NCI-H345 treated with DMSO at 0.1 percent for 48 hours (cell line): ENCODE measurements around the gene PPM1D.
"Not testable (repeated sequence)": the region's sequence is repeated elsewhere in the genome, so short reads cannot be mapped to it uniquely, and the experiment has no call there.

Experiments used
- DNase-seq: peaks from one replicate; lab custom pipeline; 2025; ENCODE audit not compliant: unreplicated experiment; lab: John Stamatoyannopoulos, UW

The PPM1D gene

DNA sequence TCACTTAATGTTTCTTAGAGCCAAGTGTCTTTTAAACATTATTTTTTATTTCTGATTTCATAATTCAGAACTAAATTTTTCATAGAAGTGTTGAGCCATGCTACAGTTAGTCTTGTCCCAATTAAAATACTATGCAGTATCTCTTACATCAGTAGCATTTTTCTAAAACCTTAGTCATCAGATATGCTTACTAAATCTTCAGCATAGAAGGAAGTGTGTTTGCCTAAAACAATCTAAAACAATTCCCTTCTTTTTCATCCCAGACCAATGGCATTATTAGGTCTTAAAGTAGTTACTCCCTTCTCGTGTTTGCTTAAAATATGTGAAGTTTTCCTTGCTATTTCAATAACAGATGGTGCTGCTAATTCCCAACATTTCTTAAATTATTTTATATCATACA, 64.0 kb downstream of the PPM1D start:
- DNase-seq = no peak

DNA sequence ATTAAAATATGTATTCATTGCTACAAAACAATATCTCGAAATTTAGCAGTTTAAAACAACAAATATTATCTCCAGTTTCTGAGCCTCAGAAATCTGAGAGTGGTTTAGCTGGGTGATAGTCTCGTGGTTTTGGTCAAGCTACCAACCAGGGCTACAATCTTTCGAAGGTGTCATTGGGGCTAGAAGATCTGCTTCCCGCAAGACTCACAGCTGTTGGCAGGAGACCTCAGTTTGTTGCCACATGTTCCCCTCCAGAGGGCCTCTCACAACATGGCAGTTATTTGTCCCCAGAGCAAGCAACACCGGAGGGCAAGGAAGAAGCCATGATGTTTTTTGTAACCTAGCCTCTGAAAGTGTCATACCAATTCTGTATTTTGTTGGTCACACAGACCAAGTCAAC, 65.6 kb downstream of the PPM1D start:
- DNase-seq = no peak

DNA sequence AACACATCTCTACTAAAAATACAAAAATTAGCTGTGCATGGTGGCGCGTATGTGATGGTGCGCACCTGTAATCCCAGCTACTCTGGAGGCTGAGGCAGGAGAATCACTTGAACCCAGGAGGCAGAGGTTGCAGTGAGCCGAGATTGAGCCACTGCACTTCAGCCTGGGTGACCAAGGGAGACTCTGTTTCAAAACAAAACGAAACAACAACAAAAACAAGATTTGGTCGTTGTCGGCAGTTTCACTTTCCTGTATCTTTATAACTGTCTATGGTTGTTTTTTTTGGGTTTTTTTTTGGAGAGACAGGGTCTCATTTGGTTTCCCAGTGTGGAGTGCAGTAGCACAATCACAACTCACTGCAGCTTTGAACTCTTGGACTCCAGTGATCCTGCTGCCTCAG, 68.7 kb downstream of the PPM1D start:
- not testable (repeated sequence) for DNase-seq

DNA sequence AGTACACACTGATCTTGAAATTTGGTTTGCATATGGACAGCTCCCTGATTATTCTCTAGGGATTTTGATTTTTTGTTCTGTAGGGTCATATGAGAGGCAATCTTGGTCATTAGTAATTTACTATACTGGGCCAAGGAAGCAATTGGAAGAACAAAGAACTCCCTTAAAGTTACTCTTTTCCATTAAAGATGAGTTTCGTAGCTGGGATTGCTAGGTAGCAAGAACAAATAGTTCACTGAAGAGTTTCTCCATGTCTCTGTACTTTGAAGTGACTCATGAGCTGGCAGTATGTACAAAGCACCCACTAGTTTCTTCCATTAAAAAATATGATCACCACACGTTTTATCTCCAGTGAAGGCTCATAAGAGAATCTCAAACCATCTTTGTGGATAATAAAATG, 71.5 kb downstream of the PPM1D start:
- no peak for DNase-seq

DNA sequence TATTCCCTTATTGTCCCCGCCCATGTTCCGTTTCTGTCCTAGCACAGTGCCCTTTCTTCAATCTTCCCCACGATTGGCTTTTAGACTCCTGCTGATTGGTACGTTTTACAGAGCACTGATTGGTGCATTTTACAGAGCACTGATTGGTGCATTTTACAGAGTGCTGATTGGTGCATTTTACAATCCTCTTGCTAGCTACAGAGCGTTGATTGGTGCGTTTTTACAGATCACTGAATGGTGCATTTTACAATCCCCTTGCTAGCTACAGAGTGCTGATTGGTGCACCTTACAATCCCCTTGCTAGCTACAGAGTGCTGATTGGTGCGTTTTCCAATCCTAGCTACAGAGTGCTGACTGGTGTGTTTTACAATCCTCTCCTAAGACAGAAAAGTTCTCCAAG, 74.6 kb downstream of the PPM1D start:
- not testable (repeated sequence) for DNase-seq

DNA sequence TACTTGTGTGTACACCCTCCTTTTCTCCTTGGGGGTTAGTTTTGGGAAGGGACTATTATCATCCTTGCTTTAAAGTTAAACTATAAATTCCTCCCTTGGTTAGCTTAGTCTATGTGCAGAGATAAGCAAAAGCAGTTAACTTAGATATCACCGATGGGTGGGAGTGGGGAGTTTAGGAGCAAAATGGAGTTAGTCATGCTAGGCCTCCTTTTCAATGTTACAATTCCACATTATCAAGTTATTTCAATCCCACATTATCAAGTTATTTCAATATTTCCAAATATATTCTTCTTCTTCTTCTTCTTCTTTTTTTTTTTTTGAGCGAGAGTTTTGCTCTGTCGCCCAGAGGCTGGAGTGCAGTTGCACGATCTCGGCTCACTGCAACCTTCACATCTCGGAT, 76.0 kb downstream of the PPM1D start:
- no peak for DNase-seq

DNA sequence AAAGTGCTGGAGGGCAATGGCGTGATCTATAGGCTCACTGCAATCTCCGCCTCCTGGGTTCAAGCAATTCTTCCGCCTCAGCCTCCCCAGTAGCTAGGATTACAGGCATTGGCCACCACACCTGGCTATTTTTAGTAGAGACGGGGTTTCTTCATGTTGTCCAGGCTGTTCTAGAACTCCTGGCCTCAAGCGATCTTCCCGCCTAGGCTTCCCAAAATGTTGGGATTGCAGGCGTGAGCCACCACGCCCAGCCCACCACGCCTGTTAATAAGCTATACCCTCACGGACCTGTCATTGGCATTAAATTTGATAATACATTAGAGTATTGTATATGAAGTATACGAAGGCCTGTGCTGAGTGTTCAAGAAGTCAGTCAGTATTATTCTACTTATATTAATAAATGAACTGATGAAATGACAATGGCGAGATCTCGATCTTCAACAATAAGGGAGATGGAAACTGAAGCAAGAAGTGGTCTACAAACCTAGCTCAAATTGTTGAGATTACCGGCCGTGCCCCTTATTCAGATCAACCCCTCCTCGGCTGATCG, 76.8 kb downstream of the PPM1D start:
- no peak for DNase-seq

DNA sequence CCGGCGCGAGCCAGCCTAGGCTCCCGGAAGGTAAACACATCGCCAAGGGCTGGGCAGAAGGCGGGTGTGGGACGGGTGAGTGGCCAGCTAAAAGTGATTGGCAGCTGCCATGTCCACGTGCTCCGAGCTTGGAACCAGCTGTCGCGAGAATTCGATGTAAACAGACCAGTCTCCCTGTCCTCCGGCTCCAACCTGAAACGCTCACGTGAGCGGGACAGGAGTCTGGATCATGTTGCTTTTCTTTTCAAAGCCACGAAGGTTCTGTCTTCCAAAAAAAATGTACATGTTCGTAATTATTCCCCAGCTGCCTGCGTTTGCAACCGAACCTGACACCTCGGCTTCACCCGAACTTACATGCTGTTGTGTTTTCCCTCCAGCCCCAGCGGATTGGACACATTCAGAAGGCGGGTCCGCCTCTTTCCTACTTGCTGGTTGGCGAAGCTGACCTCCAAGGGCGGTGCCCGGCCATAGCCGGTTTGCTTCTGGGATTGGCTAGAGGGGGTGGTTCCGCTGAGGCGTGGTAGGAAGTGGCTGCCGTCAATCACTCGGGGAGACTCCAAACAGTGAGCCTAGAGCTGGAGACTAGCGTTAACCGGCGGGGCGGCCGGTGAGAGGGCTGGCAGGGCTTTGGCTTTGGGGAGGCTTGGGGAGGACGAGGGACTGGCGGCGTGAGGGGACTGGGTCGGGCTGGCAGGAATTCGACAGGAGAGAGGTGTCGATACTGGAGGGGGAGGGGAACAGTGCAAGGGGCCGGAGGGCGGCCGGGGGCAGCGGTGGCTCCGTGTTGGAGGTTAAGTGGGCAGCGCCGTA, 77.5 kb downstream of the PPM1D start, which contains the start of gene BCAS3:
Gene BCAS3, plus strand, starts transcription at position 544 of the 810 bp plus-strand sequence.
- DNase-seq = peak; percentile 99

DNA sequence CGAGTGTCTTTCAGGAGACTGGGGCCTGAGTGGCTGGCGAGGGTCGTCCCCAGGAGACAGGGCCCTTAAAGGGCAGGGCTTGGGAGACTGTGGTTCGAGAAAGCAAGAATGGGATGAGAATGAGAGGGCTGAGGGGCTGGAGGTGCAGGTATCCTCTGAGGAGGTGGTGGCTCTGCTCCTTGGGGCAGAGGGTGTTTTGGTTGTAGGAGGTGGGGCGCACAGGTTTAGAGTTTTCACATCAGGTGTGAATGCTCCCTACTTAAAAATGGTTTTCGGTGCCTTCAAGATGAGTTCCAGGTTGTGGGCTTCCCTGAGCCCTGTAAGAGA, 78.1 kb downstream of the PPM1D start:
- DNase-seq = no peak

DNA sequence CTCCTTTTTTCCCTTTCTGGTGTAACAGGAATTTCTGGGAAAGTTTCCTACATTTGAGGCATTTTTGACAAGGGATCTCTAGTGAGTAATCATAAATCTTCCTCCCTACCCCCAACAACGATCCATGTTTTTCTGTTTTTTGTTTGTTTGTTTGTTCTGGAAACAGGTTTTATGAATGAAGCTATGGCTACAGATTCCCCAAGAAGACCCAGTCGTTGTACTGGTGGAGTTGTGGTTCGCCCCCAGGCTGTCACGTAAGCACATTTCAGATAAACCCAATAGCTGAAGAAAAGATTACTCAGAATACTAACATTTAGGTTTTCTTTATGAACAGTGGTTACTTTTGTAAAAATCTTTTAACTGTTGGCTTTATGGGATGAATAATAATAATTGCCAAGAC, 79.3 kb downstream of the PPM1D start:
- DNase-seq = no peak

DNA sequence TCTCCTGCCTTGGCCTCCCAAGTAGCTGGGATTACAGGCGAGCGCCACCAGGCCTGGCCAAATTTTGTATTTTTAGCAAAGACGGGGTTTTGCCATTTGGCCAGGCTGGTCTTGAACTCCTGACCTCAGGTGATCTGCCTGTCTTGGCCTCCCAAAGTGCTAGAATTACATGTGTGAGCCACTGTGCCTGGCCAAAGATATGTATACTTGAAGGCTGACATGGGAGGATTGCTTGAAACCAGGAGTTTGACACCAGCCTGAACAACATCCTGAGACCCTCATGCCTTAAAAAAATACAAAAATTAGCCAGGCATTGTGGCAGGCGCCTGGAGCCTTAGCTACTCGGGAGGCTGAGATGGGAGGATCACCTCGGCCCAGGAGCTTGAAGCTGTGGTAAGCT, 80.8 kb downstream of the PPM1D start:
- no peak for DNase-seq

DNA sequence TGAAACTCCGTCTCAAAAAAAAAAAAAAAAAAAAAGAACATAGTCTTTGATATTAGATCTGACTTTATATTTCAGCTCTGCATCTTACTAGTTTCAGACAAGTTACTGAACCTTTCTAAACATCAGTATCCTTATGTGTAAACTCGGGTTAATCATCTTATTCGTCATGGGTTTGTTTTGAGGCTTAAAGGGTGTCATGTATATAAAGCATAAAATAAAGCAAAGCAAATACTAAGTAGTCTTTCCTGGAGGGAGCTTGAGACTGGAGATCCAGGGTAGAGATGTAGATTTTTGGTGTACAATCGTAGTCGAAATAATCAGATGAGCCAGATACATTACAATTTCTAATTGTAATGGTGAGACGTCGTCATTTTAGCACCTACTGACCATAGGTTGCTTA, 85.4 kb downstream of the PPM1D start:
- no peak for DNase-seq

DNA sequence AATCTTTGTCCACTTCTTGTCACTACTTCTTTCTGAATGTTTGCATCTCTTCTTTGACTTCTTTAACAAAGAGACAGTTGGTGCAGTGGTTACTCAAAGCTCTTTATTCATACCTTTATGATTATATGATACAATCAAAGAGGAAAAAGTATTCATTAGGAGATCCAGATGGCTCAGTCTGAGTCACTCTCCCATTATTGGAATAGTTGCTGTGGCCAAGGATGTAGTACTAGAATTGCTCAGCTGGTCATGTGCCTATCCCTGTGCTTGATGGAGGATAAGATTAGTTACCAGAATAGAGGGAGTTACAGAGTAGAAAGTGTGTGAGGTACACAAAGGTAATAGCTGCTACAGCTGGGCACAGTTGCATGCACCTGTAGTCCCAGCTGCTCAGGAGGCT, 96.0 kb downstream of the PPM1D start:
- no peak for DNase-seq

DNA sequence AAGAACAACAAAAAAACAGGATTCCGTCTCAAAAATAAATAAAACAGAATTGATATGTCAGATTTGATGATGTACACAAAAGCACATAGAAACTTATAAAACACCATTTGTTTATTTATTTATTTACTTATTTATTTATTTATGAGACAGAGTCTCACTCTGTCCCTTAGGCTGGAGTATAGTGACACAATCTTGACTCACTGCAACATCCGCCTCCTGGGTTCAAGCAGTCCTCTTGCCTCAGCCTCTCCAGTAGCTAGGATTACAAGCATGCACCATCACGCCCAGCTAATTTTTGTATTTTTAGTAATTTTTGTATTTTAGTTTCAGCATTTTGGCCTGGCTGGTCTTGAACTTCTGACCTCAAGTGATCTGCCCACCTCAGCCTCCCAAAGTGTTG, 99.1 kb downstream of the PPM1D start:
- DNase-seq = no peak

DNA sequence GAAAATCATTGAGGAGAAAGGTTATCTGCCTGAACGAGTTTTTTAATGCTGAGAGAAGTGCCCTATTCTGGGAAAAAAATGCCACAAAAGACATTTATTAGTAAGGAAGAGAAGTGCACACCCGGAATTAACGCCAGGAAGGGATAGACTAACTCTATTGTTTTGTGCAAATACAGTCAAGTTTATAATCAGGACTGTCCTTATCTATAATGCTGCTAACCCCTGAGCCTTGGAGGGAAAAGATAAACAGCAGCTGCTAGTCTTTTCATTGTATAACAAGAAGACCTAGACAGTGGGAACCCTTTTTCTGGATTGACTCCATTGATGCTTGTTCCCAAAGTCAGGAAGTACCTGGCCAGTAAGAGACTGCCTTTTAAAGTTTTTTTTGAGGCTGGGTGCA, 104.2 kb downstream of the PPM1D start:
- no peak for DNase-seq

DNA sequence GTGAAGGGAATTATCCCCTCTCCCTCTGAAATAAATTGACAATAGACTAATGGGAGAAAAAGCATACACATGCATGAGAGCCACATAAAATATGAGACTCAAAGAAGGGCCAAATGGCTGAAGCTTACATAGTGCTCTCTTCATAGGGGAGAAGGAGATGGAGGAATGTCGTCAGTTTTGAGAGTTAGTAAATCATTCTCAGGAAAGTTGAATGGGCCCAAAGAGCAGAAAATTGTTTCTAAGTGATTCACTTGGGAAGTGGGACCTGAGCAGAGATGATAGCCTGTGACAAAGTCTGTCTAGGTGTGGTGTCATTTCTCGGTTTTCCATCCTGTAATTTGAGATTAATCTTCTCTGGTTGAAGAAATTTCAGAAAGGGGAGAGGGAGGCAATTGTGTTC, 112.7 kb downstream of the PPM1D start:
- DNase-seq = no peak

DNA sequence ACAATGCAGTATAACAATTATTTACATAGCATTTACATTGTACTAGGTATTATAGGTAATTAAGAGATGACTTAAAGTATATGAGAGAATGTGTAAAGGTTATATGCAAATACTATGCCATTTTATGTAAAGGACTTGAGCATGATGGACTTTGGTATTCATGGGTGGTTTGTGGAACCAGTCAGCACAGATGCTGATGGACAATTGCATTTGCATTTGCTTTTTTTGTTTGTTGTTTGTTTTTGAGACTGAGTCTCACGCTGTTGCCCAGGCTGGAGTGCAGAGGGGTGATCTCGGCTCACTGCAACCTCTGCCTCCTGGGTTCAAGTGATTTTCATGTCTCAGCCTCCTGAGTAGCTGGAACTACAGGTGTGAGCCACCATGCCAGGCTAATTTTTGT, 113.6 kb downstream of the PPM1D start:
- DNase-seq = no peak
